GM19395 (cell line): Measurements from ENCODE around the gene MS4A15.
"Not testable (repeated sequence)": the region's sequence is repeated elsewhere in the genome, so short reads cannot be mapped to it uniquely, and the experiment has no call there.

Source experiments
- ATAC-seq: cut with Tn5 transposase; IDR thresholded peaks from one replicate; pipeline ENCODE4 v1.9.1; 2021; ENCODE audit warnings: mild to moderate bottlenecking, moderate library complexity; ENCODE audit not compliant: unreplicated experiment

MS4A15 gene

GRCh38 chr11:60756307-60757032, at the start of gene MS4A15:
MS4A15 (plus strand) TSS chr11:60756867; CDS start chr11:60763734, 6,867 bp downstream.
- ATAC-seq: no peak

GRCh38 chr11:60706931-60707330, 49.7 kb upstream of the MS4A15 start:
- ATAC-seq: no peak

GRCh38 chr11:60710482-60710881, 46.2 kb upstream of the MS4A15 start:
- ATAC-seq: no peak

GRCh38 chr11:60711276-60711675, 45.4 kb upstream of the MS4A15 start:
- no peak for ATAC-seq

GRCh38 chr11:60713423-60713822, 43.2 kb upstream of the MS4A15 start:
- not testable (repeated sequence) for ATAC-seq

GRCh38 chr11:60717956-60718355, 38.7 kb upstream of the MS4A15 start:
- no peak for ATAC-seq

- no peak for ATAC-seq
Observed at GRCh38 chr11:60718524-60719316, 37.9 kb upstream of the MS4A15 start.

GRCh38 chr11:60719391-60719790, 37.3 kb upstream of the MS4A15 start:
- ATAC-seq: no peak

- no peak for ATAC-seq
Observed at GRCh38 chr11:60720460-60720859, 36.2 kb upstream of the MS4A15 start.

GRCh38 chr11:60724420-60724819, 32.2 kb upstream of the MS4A15 start, which contains the start of gene MS4A18:
MS4A18 (plus strand) TSS chr11:60724720.
- ATAC-seq: no peak

- ATAC-seq: no peak
Observed at GRCh38 chr11:60725592-60725991, 31.1 kb upstream of the MS4A15 start.

GRCh38 chr11:60731586-60731985, 25.1 kb upstream of the MS4A15 start:
- ATAC-seq: no peak

- no peak for ATAC-seq
Observed at GRCh38 chr11:60734279-60734678, 22.4 kb upstream of the MS4A15 start.

- no peak for ATAC-seq
Observed at GRCh38 chr11:60739114-60739513, 17.6 kb upstream of the MS4A15 start.

GRCh38 chr11:60740573-60740972, 16.1 kb upstream of the MS4A15 start:
- ATAC-seq: no peak

GRCh38 chr11:60741421-60741820, 15.2 kb upstream of the MS4A15 start:
- no peak for ATAC-seq

- no peak for ATAC-seq
Observed at GRCh38 chr11:60743058-60743457, 13.6 kb upstream of the MS4A15 start.

- ATAC-seq: no peak
Observed at GRCh38 chr11:60744114-60744513, 12.6 kb upstream of the MS4A15 start.

- ATAC-seq: no peak
Observed at GRCh38 chr11:60747359-60747873, 9.3 kb upstream of the MS4A15 start.

GRCh38 chr11:60748225-60748624, 8.4 kb upstream of the MS4A15 start:
- no peak for ATAC-seq

- ATAC-seq: no peak
Observed at GRCh38 chr11:60748821-60749220, 7.8 kb upstream of the MS4A15 start.

- ATAC-seq: no peak
Observed at GRCh38 chr11:60750911-60751310, 5.8 kb upstream of the MS4A15 start.
